SK-N-SH (cell line): ENCODE measurements around the gene METTL13. TPM values are rescaled to one million over a fixed set of nuclear protein-coding genes. Genes with fewer than 3 reads are reported as not detected.

Source experiments
- CTCF ChIA-PET: fragments of 300-600, 350-600 bp; formaldehyde crosslinking; extraction: SDS; loops from one replicate; lab custom pipeline; 2021; lab: Yijun Ruan, JAX
- POLR2A ChIA-PET: fragments of 350-600 bp; sonication (Branson Sonifier 250); formaldehyde crosslinking; extraction: SDS; loops from one replicate; lab custom pipeline; 2020; ENCODE audit warnings: antibody characterized with exemption, inconsistent platforms; lab: Yijun Ruan, JAX
- DNase-seq: peaks from one replicate; pipeline ENCODE4 v3.0.0; 2012
- H2AFZ ChIP-seq: fragments of 200-600 bp; sonication (generic); 2 replicates; pipeline ENCODE4 v1.8.1; 2016; ENCODE audit warnings: antibody characterized with exemption, mild to moderate bottlenecking, low read depth
- H3F3A ChIP-seq: fragments of 200-600 bp; sonication (generic); replicated peaks from 2 replicates; pipeline ENCODE3; 2016; ENCODE audit warnings: antibody characterized with exemption, mild to moderate bottlenecking; ENCODE audit not compliant: insufficient read depth
- H3K27ac ChIP-seq, 2 experiments: fragments of 200-500 bp in 1 of 2; fragments of 200-600 bp in 1 of 2; sonication (Bioruptor generic) in 1 of 2; sonication (generic), shearing (Covaris generic) in 1 of 2; 2 replicates each; pipeline versions ENCODE4 v1.5.1 to v1.6.1; 2014 to 2016; ENCODE audit warnings: low read depth in 2 of 2, inconsistent platforms in 1 of 2, low read length in 1 of 2, mild to moderate bottlenecking in 1 of 2, mixed read lengths in 1 of 2
- H3K27me3 ChIP-seq: fragments of 200-600 bp; sonication (generic), shearing (Covaris generic); 2 replicates; pipeline ENCODE4 v1.6.1; 2016; ENCODE audit warnings: mixed run types; ENCODE audit not compliant: insufficient read depth
- H3K36me3 ChIP-seq, 2 experiments: fragments of 200-500 bp in 1 of 2; fragments of 200-600 bp in 1 of 2; sonication (Bioruptor generic) in 1 of 2; sonication (generic) in 1 of 2; replicated peaks in 1 of 2; 2 replicates each; pipeline versions ENCODE3 to v1.5.1; 2014 to 2016; ENCODE audit warnings: low read length in 1 of 2, mild to moderate bottlenecking in 1 of 2; ENCODE audit not compliant: insufficient read depth in 2 of 2, control insufficient read depth in 1 of 2
- H3K4me1 ChIP-seq, 2 experiments: fragments of 200-500 bp in 1 of 2; fragments of 200-600 bp in 1 of 2; sonication (Bioruptor generic) in 1 of 2; sonication (generic), shearing (Covaris generic) in 1 of 2; 2 replicates each; pipeline versions ENCODE4 v1.5.1 to v1.6.1; 2014 to 2016; ENCODE audit warnings: low read depth in 1 of 2, low read length in 1 of 2, mixed run types in 1 of 2; ENCODE audit not compliant: insufficient read depth in 2 of 2, control insufficient read depth in 1 of 2
- H3K4me2 ChIP-seq: fragments of 200-600 bp; sonication (generic), shearing (Covaris generic); 2 replicates; pipeline ENCODE4 v1.6.1; 2017; ENCODE audit warnings: mixed run types
- H3K4me3 ChIP-seq, 2 experiments: fragments of 200-500 bp in 1 of 2; fragments of 200-600 bp in 1 of 2; sonication (Bioruptor generic) in 1 of 2; sonication (generic), shearing (Covaris generic) in 1 of 2; 2 replicates each; pipeline versions ENCODE4 v1.5.1 to v1.8.1; 2014 to 2016; ENCODE audit warnings: low read depth in 2 of 2, inconsistent platforms in 1 of 2, low read length in 1 of 2, mild to moderate bottlenecking in 1 of 2, mixed read lengths in 1 of 2, moderate library complexity in 1 of 2
- H3K79me2 ChIP-seq: fragments of 200-600 bp; sonication (generic); 2 replicates; pipeline ENCODE4 v1.8.1; 2017; ENCODE audit warnings: mild to moderate bottlenecking; ENCODE audit not compliant: insufficient read depth
- H3K9ac ChIP-seq: fragments of 200-600 bp; sonication (generic); 2 replicates; pipeline ENCODE4 v1.6.1; 2017; ENCODE audit warnings: mixed run types
- H3K9me2 ChIP-seq: fragments of 200-600 bp; sonication (generic); 2 replicates; pipeline ENCODE4 v1.6.1; 2017; ENCODE audit warnings: mixed run types
- H3K9me3 ChIP-seq: fragments of 200-600 bp; sonication (generic); 2 replicates; pipeline ENCODE4 v1.6.1; 2017; ENCODE audit warnings: mixed run types, mild to moderate bottlenecking, moderate library complexity
- H4K20me1 ChIP-seq: fragments of 200-600 bp; sonication (generic); 2 replicates; pipeline ENCODE4 v1.6.1; 2017; ENCODE audit warnings: mild to moderate bottlenecking, mixed run types; ENCODE audit not compliant: insufficient read depth
- CHD2 ChIP-seq: fragments of 150-350 bp; IDR thresholded peaks from 2 replicates; pipeline ENCODE4 v1.6.1; 2018; ENCODE audit warnings: low read length; ENCODE audit not compliant: partially characterized antibody
- ELF1 ChIP-seq: IDR thresholded peaks from 2 replicates; pipeline ENCODE4 v1.4.0; 2012
- FOXM1 ChIP-seq: IDR thresholded peaks from 2 replicates; pipeline ENCODE4 v1.4.0; 2012; ENCODE audit warnings: low read depth, mild to moderate bottlenecking
- GABPA ChIP-seq: IDR thresholded peaks from 2 replicates; pipeline ENCODE4 v1.4.0; 2012; ENCODE audit warnings: low read depth, mild to moderate bottlenecking
- IRF3 ChIP-seq: fragments of 150-350 bp; IDR thresholded peaks from 2 replicates; pipeline ENCODE4 v1.6.1; 2016; ENCODE audit warnings: mild to moderate bottlenecking, low read depth, low read length
- RAD21 ChIP-seq: IDR thresholded peaks from 2 replicates; pipeline ENCODE4 v1.6.1; 2012; ENCODE audit warnings: mild to moderate bottlenecking, low read length
- SMC3 ChIP-seq: IDR thresholded peaks from 2 replicates; pipeline ENCODE4 v1.6.1; 2012; ENCODE audit warnings: low read depth, low read length, improper control_type of control experiment
- WGBS: methylation state at CpG from one replicate; pipeline ENCODE4 v1.1.6; 2017; ENCODE audit warnings: low lambda C conversion rate; 5-methylcytosine and 5-hydroxymethylcytosine counted together
- polyA plus RNA-seq, 3 experiments: library from polyadenylated mRNA; depleted of rRNA; stranded (reverse); fragments of >200 nt; gene quantifications; 2 replicates each; pipeline ENCODE4 v1.2.3, GENCODE V29; 2012
- TF ChIP-seq, protein P1 (sequence below): IDR thresholded peaks from 2 replicates; pipeline ENCODE4 v1.6.1; 2012; ENCODE audit warnings: mild to moderate bottlenecking, low read depth, low read length, moderate library complexity
- TF ChIP-seq, protein P2 (sequence below): fragments of 200-600 bp; sonication (generic); IDR thresholded peaks from 2 replicates; pipeline ENCODE4 v1.6.1; 2017; ENCODE audit warnings: antibody characterized with exemption, mild to moderate bottlenecking, moderate library complexity

Gene METTL13
- polyA plus RNA-seq, 1 of the 3 experiments (the other 2 are of a cell fraction): 32.7 TPM

- POLR2A ChIA-PET: no interaction called here
- H3K79me2 ChIP-seq: no peaks in the 10 kb centered on the region
Measured at GRCh38 chr1:171833091-171833825, 51.8 kb downstream of the METTL13 start.

More at GRCh38 chr1:171833091-171833825, 51.8 kb downstream of the METTL13 start:
- Histone ChIP-seq H4K20me1 (no peaks in the 10 kb centered on the region), H3K9ac (no peak overlapping the region), H3F3A (no peaks in the 10 kb centered on the region), H3K9me2 (no peaks in the 10 kb centered on the region), H3K27me3 (peaks cover 5% of the 10 kb centered on the region; the same call in 1 of the 2 replicates), H3K4me1 (no peaks in the 10 kb centered on the region), H3K4me2 (no peak overlapping the region), H3K4me3 (no peak overlapping the region), H2AFZ (no peak overlapping the region), H3K27ac (no peak overlapping the region), H3K9me3 (no peaks in the 10 kb centered on the region), H3K36me3 (no peaks in the 10 kb centered on the region)
- DNase-seq: no peak
- 47% methylated on average over 4 of the region's 4 CpGs for whole genome bisulfite sequencing
- CTCF ChIA-PET: interaction anchor here (1.3 to 1.9 kb wide), 2 partner anchors 32 to 151 kb away, joined by 5 to 6 read pairs; no protein-coding TSS in a partner anchor
- TF ChIP-seq, protein P1, sequence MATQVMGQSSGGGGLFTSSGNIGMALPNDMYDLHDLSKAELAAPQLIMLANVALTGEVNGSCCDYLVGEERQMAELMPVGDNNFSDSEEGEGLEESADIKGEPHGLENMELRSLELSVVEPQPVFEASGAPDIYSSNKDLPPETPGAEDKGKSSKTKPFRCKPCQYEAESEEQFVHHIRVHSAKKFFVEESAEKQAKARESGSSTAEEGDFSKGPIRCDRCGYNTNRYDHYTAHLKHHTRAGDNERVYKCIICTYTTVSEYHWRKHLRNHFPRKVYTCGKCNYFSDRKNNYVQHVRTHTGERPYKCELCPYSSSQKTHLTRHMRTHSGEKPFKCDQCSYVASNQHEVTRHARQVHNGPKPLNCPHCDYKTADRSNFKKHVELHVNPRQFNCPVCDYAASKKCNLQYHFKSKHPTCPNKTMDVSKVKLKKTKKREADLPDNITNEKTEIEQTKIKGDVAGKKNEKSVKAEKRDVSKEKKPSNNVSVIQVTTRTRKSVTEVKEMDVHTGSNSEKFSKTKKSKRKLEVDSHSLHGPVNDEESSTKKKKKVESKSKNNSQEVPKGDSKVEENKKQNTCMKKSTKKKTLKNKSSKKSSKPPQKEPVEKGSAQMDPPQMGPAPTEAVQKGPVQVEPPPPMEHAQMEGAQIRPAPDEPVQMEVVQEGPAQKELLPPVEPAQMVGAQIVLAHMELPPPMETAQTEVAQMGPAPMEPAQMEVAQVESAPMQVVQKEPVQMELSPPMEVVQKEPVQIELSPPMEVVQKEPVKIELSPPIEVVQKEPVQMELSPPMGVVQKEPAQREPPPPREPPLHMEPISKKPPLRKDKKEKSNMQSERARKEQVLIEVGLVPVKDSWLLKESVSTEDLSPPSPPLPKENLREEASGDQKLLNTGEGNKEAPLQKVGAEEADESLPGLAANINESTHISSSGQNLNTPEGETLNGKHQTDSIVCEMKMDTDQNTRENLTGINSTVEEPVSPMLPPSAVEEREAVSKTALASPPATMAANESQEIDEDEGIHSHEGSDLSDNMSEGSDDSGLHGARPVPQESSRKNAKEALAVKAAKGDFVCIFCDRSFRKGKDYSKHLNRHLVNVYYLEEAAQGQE: no peak
- TF ChIP-seq SMC3 (no peak), IRF3 (no peak), ELF1 (no peak), CHD2 (no peak), FOXM1 (no peak), GABPA (no peak), RAD21 (no peak)
- TF ChIP-seq, protein P2, sequence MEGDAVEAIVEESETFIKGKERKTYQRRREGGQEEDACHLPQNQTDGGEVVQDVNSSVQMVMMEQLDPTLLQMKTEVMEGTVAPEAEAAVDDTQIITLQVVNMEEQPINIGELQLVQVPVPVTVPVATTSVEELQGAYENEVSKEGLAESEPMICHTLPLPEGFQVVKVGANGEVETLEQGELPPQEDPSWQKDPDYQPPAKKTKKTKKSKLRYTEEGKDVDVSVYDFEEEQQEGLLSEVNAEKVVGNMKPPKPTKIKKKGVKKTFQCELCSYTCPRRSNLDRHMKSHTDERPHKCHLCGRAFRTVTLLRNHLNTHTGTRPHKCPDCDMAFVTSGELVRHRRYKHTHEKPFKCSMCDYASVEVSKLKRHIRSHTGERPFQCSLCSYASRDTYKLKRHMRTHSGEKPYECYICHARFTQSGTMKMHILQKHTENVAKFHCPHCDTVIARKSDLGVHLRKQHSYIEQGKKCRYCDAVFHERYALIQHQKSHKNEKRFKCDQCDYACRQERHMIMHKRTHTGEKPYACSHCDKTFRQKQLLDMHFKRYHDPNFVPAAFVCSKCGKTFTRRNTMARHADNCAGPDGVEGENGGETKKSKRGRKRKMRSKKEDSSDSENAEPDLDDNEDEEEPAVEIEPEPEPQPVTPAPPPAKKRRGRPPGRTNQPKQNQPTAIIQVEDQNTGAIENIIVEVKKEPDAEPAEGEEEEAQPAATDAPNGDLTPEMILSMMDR: no peak
